ENCODE results near the gene DNAJC30.
"Not testable (repeated sequence)": the region's sequence is repeated elsewhere in the genome, so short reads cannot be mapped to it uniquely, and the experiment has no call there.

DNAJC30 gene

GRCh38 chr7:73680501-73680900, 2.8 kb downstream of the DNAJC30 start:
- no peak for DNase-seq

GRCh38 chr7:73679709-73680108, 3.5 kb downstream of the DNAJC30 start:
- no peak for DNase-seq

GRCh38 chr7:73678862-73679261, 4.4 kb downstream of the DNAJC30 start:
- DNase-seq, result no peak

GRCh38 chr7:73676062-73676461, 7.2 kb downstream of the DNAJC30 start:
- DNase-seq, result not testable (repeated sequence)

GRCh38 chr7:73674468-73675124, 8.7 kb downstream of the DNAJC30 start:
- DNase-seq, result no peak

- DNase-seq, result no peak
These were observed 11.3 kb downstream of the DNAJC30 start for GRCh38 chr7:73671857-73672445.

- no peak for DNase-seq
These were observed 12.0 kb downstream of the DNAJC30 start for GRCh38 chr7:73671322-73671661.

DNA sequence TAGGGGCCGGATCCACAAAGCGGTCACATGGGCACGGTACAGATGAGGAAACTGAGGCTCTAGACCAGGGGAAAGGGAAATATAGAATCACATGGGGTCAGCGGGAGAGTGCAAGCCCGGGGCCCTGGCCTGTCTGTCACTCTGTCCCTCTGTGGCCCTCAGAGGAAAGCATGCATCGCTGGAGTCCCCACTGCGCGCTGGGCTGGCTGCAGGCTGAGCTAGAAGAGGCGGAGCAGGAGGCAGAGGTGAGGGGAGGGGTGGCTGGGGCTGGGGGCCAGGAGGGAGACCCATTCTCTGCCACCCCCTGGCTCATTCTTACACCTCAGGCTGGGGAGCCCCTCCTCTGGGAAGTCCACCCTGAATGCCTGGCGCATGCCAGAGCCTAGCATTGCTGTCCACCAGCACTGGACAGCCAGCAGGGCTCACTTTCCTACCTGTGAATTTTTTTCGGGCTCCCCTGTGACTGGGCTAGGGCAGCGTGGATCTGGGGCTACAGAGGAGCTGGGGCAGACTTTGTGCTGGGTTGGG, 13.3 kb downstream of the DNAJC30 start:
- DNase-seq, result no peak

DNA sequence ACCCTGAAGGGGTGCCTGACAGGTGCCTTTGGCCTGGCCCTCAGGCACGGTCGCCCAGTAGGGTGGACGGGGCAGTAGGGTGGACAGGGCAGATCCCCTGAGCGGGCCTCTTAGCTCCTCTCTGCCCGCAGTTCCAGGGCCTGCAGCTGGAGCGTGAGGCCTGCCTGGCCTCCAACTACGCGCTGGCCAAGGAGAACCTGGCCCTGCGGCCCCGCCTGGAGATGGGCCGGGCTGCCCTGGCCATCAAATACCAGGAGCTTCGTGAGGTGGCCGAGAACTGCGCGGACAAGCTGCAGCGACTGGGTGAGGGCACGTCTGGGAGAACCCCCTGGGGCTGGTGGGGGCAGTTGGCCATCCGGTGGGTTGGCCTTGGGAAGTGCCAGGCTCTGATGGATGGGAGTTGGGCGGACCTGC, 14.0 kb downstream of the DNAJC30 start:
- DNase-seq, result no peak

DNA sequence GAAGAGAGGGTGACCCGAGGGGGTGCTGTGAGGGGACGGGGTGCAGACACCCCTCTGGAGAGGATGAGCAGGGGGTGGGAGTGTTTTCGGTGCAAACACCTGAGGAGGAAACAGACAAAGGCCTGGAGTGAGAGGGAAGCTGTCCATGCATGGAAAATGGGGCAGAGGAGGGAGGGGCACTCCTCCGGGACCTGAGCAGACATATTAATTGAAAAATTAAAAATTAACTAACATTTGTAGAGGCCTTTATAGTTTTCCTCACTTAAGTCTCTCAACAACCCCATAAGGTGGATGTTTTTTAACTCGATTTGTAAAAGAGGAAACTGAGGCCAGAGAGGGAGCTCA, 14.4 kb downstream of the DNAJC30 start:
- no peak for DNase-seq

- no peak for DNase-seq
These were observed 15.0 kb downstream of the DNAJC30 start for GRCh38 chr7:73668103-73668885.

- DNase-seq, result peak; percentile 94
These were observed 15.7 kb downstream of the DNAJC30 start, which contains the start of gene VPS37D for GRCh38 chr7:73667344-73668102. TSS of gene VPS37D (plus strand) at chr7:73667831. CDS start at chr7:73667959, 128 bp downstream.

- DNase-seq, result no peak
These were observed 20.2 kb downstream of the DNAJC30 start for GRCh38 chr7:73663033-73663432.

DNA sequence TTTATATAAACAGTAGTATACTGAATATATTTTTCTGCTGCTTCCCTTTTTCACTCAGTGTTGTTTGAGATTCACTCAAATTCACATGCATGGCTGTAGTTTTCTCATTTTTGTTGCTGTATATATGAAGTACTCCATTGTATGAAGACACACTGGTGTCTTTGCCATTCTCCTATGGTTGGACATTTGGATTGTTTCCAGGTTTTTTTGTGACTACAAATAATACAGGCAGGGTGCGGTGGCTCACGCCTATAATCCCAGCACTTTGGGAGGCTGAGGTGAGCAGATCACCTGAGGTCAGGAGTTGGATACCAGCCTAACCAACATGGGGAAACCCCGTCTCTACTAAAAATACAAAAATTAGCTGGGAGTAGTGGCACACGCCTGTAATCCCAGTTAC, 22.7 kb downstream of the DNAJC30 start:
- DNase-seq, result not testable (repeated sequence)

- DNase-seq, result no peak
These were observed 23.3 kb downstream of the DNAJC30 start for GRCh38 chr7:73659983-73660382.

- not testable (repeated sequence) for DNase-seq
These were observed 27.9 kb downstream of the DNAJC30 start for GRCh38 chr7:73655309-73655708.

DNA sequence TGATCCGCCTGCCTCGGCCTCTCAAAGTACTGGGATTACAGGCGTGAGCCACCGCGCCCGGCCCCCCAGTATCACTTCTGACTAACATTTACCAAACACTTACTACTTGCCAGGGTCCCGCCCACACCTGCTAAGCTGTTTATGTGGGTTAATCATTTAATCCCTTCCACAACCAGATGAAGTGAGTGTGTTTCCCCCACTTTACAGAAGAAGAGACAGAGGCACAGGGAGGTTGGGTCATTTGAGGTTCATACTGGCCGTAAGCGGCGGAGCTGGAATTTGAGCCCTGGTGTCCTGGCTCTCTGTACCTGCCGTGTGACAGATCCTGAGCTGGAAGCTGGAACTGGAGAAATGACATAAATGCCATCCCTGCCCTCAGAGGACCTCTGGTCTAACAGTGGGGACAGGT, 30.7 kb downstream of the DNAJC30 start:
- no peak for DNase-seq

DNA sequence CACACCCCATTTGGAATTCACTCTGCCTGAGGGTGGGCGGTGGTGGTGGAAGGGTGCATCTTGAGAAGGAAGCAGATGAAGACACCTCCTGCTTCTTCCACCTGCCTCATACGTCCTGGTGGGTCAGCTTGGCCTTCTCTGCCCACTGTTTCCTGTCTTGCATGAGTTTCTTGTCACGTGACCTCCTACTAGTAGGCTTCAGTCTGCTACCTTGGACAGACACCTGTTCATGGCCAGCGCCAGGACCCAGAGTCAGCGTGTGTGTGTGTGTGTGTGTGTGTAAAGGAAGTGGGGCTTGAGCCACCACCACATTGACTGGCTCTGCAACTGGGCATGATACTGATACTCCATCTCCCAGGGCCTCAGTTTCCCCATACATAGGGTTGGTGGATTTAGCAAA, 32.7 kb downstream of the DNAJC30 start:
- no peak for DNase-seq

GRCh38 chr7:73649576-73649975, 33.7 kb downstream of the DNAJC30 start:
- DNase-seq, result no peak

DNA sequence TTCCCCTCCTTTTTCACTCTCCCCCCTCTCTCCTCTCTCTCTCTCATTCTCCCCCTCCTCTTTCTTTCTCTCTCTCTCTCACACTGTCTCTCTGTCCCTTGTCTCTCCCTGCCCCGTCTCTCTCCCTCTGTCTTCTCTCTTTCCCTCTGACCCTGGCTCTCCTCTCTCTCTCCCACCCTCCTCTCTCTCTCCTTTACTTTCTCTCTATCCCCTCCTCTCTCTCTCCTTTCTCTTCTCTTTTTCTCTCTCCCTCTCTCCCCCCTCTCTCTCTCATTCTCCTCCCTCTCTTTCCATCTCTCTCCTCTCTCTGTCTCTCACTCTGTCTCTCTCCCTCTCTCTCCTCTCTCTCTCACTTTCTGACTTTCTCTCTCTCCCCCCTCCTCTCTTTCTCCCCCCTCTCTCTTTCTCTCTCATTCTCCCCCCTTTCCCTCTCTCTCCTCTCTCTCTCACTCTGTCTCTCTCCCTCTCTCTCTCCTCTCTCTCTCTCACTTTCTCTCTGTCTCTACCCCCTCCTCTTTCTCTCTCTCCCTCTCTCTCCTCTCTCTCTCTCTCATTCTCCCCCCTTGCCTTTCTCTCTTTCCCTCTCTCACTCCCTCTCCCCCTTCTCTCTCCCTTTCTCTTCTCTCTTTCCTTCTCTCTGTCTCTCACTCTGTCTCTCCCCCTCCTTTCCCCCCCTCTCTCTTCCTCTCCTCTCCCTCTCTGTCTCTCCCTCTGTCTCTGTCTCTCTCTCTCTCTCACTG, 34.5 kb downstream of the DNAJC30 start:
- DNase-seq, result no peak

- peak; percentile 41 for DNase-seq
These were observed 35.3 kb downstream of the DNAJC30 start for GRCh38 chr7:73647725-73648592.

Data from activated CD4-positive, alpha-beta T cell treated with anti-CD3 and anti-CD28 coated beads for 48 hours (primary cell).